SIG-M5 treated with dmso at 0.1 percent for 504 hours (cell line): ENCODE data around the gene POU2F1.
A peak's percentile ranks its signal among the peaks of the same experiment; 100 is the strongest.
"Not testable (repeated sequence)": the region's sequence is repeated elsewhere in the genome, so short reads cannot be mapped to it uniquely, and the experiment has no call there.

Source experiments
- DNase-seq: peaks from one replicate; lab custom pipeline; 2025; ENCODE audit not compliant: unreplicated experiment; lab: John Stamatoyannopoulos, UW

POU2F1 gene

DNA sequence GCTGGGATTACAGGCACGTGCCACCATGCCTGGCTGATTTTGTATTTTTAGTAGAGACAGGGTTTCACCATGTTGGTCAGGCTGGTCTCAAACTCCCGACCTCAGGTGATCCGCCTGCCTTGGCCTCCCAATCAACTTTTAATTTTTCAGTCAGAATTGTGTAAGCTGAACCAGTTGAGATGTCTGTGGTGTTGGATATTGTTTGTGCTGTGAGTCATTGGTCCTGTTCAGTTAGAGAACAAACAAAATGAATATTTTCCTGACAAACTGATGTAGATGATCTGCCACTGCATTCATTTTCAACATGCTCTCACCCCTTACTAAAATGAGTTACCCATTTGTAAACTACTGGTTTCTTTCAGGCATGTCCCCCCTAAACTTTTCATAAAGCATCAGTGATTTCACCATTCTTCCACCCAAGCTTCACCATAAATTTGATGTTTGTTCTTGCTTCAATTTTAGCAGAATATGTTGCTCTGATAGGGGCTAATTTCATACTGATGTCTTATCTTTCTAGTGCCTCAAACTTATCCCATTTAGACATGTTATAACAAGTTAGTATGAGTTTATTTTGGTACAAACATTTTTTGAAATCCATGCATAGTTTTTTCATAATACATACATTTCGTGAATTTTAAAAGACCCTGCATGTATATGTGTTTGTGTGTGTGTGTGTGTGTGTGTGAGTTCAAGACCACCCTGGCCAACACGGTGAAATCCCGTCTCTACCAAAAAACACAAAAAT, 15.2 kb upstream of the POU2F1 start:
- not testable (repeated sequence) for DNase-seq

DNA sequence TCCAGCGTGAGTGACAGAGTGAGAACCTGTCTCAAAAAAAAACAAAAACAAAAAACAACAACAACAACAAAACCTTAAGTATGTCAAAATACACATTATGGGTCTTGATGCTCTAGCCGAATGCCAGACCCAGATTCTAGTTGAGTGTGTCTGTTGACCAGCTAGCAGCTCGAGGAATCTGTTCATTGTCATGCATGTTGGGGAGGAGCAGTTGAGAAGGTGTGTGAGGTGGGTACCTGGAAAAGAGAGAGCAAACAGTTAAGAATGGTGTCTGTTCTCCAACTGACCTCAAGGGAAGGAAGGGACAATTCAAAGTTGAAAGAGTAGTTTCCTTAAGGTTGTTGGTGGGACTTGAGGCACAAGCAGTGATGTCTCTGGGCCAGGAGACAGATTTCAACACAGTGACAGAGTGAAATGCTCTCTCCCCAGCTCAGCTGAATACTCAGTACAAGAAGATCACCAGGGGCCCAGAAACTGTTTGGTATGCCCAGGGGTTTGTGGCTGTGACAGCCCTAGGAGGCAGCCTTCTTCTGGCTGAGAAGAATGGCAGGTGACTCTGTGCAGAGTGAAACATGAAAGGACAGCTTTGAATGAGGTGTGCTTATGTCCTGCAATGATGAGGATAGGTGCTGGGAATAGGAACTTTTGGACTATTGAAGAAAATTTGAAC, 14.4 kb upstream of the POU2F1 start:
- DNase-seq = no peak

DNA sequence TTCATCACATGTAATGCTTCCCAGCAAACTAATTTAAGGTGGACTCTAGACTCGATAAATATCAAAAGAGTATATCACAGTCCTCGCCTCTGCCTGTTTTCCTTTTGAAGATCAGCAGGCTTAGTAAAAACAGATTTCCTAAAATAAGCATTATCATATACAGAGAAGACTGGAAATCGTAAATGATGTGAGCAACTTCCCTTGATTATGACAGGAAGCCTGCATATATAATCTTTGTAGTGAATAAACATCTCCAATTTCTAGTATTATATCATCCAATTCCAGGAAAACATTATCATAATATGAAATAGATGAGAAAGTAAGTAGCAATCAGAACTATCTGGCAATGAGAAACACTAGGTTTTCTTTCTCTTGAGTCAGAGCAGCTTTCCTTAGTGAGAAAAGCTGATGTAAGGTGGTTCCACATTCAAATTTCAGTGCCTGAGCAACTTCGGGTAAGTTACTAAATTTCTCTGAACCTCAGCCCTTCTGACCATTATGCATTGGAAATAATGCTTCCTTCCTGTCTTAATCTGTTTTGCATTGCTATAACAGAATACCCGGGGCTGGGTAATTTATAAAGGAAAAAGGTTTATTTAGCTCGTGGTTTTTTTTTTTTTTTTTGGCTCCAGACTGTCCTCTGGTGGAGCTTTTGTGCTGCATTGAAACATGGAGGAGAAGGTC, 12.6 kb upstream of the POU2F1 start:
- no peak for DNase-seq

DNA sequence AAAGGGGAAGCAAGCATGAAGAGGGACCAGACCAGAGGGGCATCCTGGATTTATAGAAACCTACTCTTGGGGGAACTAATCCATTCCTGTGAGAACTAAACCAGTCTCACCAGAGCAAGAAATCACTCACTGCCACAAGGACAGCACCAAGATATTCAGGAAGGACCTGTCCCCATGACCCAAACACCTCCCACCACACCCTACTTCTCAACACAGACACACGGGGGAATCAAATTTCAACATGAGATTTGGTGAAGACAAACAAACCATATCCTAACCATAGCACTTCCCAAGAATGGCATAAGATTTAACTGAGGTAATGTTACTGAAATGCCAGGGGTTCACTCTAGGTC, 12.1 kb upstream of the POU2F1 start:
- DNase-seq = no peak

DNA sequence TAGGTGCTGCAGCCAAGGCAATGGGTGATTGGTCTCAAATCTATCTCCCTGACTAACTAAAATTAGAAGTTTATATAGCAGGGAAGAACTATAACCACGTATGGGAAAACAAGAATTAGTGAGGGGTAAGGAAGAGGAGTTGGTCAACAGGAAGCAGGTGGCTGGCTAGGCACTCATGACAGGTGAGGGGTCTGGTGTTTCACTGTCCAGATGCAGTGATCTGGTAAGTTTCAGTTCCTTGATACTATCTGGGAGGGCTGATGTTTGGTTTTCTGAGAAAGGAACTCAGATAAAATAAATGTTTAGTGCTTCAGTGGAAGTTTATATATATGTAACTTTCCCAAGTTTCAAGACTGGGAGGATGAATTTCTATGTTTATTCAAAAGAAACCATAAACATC, 11.6 kb upstream of the POU2F1 start:
- DNase-seq = no peak

DNA sequence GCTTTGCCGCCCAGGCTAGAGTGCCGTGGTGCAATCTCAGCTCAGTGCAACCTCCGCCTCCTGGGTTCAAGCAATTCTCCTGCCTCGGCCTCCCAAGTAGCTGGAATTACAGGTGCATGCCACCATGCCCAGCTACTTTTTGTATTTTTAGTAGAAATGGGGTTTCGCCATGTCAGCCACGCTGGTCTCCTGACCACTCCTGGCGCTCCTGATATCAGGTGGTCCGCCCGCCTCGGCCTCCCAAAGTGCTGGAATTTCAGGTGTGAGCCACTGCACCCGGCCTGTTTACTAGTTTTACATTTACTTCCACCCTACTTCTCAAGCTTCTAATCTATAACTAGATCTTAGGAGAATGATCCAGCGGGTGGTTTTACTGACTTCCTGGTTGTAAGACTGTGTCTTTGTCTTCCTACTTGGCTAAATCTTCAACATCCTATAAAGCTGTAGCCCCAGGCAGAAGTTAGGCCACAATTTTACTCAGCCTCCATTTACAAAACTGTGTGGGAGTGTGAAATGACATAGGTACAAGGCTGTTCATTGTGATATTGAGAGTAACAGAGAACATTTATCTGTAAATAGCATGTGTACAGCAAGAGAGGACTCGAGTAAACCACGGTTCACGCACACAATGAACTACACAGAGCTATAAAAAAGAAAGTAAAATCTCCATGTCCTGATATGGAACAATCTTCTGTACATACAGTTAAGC, 9.6 kb upstream of the POU2F1 start:
- no peak for DNase-seq

DNA sequence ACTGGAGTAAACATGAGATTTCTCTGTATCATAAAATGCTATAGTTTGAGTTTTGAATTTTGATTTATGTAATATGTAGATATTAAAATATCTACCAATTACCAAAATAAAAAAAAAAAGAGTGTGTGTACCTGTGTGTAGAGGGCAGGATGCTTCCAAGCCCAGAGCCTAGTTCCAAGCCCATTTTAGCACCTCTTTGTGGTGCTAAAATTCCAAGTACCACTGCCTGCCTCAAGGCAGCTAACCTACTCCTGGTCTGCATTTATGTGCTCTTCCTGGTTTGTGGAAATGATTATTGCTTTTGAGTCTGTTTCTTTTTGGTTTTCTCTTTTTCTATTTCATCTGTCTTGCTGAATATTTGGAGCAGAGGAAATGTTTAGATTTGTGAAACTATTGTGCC, 8.7 kb upstream of the POU2F1 start:
- no peak for DNase-seq

DNA sequence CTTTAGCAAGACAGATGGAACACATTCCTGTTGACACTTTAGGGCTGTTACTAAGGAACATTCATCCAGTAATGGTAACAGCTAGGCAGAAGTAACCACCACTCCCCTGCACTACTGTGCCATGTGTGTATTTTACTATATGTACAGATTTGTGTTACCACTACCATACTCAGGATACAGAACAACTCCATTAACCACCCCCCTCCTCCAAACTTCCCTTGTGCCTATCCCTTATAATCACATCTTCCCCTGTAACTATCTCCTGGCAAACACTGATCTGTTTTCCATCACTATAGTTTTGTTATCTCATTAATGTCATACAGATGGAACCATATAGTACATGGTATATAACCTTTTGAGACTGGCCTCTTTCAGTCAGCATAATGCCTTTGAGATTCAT, 3.9 kb upstream of the POU2F1 start:
- no peak for DNase-seq

DNA sequence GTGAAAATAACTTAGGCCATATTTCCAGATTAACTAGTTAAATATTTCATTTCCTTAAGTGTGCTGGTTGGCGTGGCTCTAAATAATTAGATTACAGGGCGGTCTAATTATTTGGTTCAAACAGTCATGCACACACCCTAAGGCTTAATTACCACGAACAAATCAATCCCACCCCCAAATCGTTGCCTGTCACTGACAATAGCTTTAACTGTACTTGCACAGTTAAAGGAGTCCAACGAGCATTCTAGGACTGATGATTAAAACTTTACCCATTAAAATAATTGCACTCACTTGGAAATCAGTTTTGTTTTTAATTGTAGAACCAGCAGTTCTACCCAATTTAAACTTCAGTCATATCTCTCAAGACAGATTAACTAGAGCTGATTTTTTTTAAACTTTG, 1.5 kb upstream of the POU2F1 start:
- DNase-seq = no peak

DNA sequence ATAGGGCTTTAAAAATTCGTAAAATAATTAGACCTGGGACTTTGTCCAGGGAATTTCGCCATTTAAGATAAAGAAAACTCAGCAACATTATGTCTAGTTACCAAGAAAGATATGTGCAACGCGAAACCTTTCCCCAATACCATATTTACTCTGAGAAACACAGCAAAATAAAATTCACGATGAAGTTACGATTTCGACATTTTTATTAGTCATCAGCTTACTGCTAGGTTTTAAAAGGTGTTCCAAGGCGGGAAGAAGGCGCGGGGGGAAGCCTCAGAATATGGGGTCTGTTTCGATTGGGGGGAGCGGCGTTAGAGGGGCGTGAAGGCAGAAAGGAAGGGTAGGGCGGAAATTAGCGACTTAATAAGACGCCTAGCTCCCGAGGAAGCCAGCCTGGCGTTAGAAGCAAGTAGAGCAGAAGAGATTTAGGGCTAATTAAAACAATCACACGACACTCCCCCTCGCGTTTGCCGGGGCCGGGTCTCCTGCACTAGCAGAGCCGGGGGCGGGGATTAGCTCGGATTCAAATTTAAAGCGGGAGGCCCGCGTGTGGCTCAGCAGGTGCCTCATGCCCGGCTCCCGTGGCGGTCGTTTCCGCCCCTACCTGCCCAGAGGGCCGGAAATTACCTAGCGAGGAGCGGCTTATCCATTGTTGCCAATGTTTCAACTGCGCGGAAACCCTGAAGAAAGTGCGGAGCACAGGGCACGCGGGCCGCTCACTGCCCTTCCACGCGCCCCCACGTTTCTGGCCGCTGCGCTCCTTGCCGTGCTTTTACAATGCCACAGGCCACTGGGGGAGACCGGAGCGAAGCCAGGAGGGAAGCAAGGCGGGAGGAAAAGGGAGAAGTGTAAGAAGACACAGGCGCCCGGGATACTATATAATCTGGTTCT, 795 bp upstream of the POU2F1 start:
- DNase-seq = peak; percentile 91

DNA sequence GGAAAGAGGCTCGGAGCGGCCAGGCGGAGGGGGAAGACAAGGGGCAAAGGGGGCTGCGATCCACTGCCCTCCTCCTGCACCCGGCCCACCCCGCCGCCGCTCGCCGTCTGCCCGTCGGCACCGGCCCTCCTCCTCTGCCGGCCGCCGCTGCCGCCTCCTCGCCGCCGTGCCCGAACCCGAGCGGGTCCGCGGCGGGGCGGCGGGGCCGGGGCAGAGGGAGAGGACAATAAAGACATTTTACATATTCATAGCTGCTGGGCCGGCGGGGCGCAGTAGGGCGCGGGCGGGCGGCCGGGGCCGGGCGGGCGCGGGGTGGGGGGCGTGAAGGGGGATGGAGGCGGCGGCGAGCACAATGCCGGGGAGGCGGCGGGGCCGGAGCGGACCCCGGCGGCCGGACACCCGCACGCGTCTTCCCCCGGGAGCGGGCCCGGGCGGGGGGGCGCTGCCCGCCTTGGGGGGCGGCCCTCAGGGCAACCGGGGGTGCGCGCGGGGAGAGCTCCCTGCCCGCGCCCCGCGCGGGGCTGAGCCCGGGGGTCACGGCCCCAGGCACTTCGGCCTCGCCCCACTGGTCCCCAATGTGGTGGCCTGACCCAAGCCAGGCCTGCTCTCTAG, 546 bp downstream of the POU2F1 start:
- no peak for DNase-seq

DNA sequence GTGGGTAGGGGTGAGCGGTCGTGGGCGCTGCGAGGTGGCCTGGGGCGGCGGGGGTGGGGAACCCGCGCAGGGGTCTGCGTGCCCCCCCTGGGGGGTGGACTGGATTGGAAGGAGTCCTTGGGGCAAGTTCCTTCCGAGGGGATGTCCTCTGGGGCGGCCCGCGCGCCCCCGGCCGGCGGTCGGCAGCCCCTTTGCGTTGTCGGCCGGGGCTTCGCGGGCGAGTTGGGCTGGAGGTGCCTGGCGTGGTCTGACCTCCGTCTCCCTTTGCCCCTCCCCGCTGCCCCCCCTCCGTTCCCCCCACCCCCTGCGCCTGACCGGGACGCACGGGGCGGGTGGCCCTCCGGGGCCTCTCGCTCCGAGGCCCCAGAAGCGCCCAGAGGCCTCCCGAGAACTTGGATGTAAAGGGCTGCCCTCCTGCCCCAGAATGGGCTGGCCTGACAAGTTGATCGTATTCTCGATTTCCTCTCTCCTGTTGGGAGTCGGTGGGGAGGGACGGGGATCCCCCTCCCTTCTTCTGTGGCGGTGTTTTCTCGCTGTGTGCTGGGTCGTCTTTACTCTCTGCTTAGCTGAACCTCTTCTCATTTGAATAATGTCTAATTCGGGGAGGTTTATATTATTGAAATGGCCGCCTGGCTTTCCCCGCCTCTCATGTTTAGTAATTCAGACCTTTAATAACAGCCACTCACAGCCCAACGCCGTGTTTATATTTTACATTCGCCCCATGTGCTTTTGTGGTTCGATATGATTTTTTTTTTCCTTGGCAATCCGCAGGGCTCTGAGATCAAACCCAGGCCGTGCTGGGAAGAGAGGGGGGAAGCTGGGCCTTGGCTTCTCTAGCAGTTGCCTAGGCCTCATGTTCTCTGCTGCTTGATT, 1.3 kb downstream of the POU2F1 start:
- peak; percentile 91 for DNase-seq

DNA sequence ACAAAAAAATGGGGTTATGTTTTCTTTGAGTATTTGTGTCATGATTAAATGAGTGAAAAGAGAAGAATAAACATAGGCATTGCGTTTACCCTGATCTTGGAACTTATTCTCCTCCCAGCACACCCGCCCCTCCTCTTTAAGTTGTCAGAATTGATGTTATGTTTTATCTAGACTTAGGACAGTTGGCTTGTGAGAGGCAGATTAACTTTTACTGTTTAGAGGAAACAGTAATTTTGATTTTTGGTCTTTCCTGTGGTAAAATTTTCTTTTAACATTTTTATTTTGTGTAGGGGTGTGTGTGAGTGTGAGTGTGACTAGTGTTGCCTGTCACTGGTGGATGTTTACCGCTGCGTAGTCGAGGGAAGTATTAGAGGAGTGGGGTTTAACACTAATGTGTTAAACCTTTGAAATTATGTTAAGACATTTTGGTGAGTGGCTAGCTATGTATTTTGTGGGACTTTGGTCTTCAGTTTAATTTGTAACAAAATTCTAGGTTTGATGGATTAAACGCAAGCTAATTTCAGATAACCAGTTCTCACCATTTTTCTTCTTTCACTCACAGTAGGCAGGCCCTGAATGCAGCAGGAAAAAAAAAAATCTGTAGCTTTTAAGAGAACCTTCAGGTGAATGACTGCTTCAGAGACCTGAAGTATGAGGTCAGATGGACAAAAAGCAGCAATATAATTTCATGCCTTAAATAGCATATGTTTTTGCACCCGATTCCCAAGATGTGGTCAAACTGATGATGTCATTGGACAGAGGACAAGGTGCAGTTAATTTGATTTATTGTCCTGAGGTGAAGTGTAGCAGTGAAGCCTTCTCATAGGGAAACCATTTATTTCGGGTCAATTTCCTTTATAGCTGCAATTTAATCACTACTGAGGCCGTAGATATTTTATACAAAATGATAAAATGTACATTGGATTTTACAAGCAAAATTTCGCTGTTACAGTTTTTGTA, 2.7 kb downstream of the POU2F1 start:
- DNase-seq = no peak

DNA sequence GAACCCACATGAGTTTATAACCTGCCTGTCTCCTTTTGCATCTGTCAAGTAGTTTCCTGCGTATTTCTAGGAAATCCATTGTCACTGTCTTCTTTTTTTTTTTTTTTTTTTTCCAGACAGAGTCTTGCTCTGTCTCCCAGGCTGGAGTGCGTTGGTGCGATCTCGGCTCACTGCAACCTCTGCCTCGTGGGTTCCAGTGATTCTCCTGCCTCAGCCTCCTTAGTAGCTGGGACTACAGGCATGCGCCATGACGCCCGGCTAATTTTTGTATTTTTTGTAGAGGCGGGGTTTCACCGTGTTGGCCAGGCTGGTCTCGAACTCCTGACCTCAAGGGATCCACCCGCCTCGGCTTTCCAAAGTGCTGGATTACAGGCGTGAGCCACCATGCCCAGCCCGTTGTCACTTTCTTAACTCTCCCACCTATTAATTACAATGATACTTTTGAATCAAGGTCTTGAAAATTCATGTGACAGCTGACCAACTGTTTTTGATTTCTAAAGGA, 4.1 kb downstream of the POU2F1 start:
- DNase-seq = not testable (repeated sequence)

DNA sequence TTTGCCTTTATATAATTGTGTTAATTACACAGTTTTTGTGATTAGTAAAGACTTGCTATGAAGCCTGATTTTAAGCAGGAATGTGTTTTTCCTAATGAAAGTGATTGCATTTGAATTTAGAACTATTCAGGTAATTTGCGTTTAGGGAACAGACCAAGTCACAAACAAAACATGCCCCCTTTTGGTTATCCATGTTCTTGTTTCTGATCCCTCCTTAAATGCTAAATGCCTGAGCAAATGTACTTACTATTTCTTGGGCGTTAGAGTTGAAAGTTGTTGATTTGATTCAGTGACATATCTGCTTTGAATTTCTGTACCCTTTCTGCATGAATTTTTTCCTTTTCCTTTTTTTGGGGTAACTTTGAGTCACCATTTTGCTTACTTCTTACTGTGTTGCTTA, 5.2 kb downstream of the POU2F1 start:
- DNase-seq = no peak

DNA sequence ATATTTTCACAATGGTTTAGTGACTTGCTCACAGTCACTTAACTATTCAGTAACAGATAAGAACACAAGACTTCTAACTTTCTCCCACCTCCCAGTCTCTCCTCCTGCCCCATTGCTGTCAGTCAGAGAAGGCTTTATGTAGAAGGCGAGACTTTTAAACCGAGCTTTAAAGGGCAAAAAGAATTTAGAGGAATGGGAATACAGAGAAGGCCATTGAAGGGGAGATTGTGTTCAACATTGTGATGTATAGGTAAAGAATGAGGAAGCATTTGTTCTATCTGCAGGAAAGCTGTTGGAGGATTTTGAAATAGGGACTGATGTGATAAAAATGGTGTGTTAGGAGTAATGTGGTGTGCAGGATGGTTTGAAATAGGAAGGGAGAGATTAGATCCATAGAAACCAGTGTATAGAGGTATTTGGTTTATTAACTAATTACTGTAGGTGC, 7.3 kb downstream of the POU2F1 start:
- DNase-seq = peak; percentile 48

DNA sequence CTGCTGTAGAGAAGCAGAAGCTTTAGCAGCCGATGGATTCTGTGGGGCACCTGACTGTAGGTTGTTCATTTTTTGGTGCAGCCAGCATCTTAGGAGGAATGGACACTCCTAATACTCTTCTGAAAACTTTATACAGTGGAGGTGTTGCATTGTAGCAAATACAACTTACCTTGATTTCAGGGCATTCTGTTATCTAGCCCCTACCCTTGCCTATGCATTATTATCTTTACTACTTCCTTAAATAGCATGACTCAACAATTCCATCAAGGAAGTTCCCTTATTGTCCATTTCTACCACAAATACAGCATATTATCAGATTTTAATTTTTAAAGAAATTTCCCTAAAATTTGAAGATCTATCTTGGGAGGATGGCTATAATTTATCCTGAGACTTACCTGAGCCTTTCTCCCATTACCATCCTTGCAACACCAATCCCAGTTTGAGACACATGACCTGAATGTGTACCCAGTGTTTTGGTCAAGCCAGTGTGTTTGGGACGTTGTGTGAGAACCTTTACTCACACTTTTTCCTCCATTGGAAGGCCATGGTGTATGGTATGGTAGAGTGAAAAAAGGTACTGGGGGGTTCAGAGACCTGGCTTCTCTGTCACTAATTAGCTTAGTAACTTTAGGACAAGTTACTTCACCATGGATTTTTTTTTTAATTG, 9.2 kb downstream of the POU2F1 start:
- peak; percentile 84 for DNase-seq
